IPS-NIHi11 (cell line): Measurements from ENCODE around the gene ASB15.
"Not testable (repeated sequence)": the region's sequence is repeated elsewhere in the genome, so short reads cannot be mapped to it uniquely, and the experiment has no call there.

ENCODE experiments used
- DNase-seq: peaks from one replicate; pipeline ENCODE4 v3.0.0; 2012; ENCODE audit warnings: mixed read lengths, low spot score

ASB15 gene

GRCh38 chr7:123598657-123599056, 3.0 kb upstream of the ASB15 start:
- DNase-seq: no peak

GRCh38 chr7:123599766-123600165, 1.9 kb upstream of the ASB15 start:
- no peak for DNase-seq

GRCh38 chr7:123600876-123601275, 745 bp upstream of the ASB15 start:
- DNase-seq: no peak

GRCh38 chr7:123602648-123603047, 1.0 kb downstream of the ASB15 start:
- no peak for DNase-seq

- no peak for DNase-seq
Observed at GRCh38 chr7:123604739-123605138, 3.1 kb downstream of the ASB15 start.

- DNase-seq: no peak
Observed at GRCh38 chr7:123607423-123607975, 5.9 kb downstream of the ASB15 start.

- no peak for DNase-seq
Observed at GRCh38 chr7:123608991-123609882, 7.6 kb downstream of the ASB15 start.

GRCh38 chr7:123609883-123610239, 8.2 kb downstream of the ASB15 start:
- no peak for DNase-seq

- DNase-seq: no peak
Observed at GRCh38 chr7:123612024-123612423, 10.4 kb downstream of the ASB15 start.

- no peak for DNase-seq
Observed at GRCh38 chr7:123615344-123615743, 13.7 kb downstream of the ASB15 start.

GRCh38 chr7:123616223-123616622, 14.6 kb downstream of the ASB15 start:
- DNase-seq: no peak

- no peak for DNase-seq
Observed at GRCh38 chr7:123621707-123622106, 20.1 kb downstream of the ASB15 start.

- DNase-seq: no peak
Observed at GRCh38 chr7:123622660-123623386, 21.2 kb downstream of the ASB15 start.

- peak; percentile 53 for DNase-seq
Observed at GRCh38 chr7:123624527-123625183, 23.0 kb downstream of the ASB15 start.

GRCh38 chr7:123625254-123625653, 23.6 kb downstream of the ASB15 start:
- no peak for DNase-seq

- DNase-seq: no peak
Observed at GRCh38 chr7:123627851-123628250, 26.2 kb downstream of the ASB15 start.

GRCh38 chr7:123628829-123629228, 27.2 kb downstream of the ASB15 start:
- no peak for DNase-seq

GRCh38 chr7:123629281-123629680, 27.7 kb downstream of the ASB15 start:
- DNase-seq: no peak

- no peak for DNase-seq
Observed at GRCh38 chr7:123632808-123633207, 31.2 kb downstream of the ASB15 start.

GRCh38 chr7:123633553-123633952, 31.9 kb downstream of the ASB15 start:
- DNase-seq: no peak

GRCh38 chr7:123634011-123634573, 32.5 kb downstream of the ASB15 start:
- not testable (repeated sequence) for DNase-seq
